ENCODE results near the gene COL24A1. TPM values are rescaled to one million over a fixed set of nuclear protein-coding genes. Genes with fewer than 3 reads are reported as not detected.

COL24A1 gene
- under 0.01 TPM in 1 of 2 replicates, not detected in the other for total RNA-seq

DNA sequence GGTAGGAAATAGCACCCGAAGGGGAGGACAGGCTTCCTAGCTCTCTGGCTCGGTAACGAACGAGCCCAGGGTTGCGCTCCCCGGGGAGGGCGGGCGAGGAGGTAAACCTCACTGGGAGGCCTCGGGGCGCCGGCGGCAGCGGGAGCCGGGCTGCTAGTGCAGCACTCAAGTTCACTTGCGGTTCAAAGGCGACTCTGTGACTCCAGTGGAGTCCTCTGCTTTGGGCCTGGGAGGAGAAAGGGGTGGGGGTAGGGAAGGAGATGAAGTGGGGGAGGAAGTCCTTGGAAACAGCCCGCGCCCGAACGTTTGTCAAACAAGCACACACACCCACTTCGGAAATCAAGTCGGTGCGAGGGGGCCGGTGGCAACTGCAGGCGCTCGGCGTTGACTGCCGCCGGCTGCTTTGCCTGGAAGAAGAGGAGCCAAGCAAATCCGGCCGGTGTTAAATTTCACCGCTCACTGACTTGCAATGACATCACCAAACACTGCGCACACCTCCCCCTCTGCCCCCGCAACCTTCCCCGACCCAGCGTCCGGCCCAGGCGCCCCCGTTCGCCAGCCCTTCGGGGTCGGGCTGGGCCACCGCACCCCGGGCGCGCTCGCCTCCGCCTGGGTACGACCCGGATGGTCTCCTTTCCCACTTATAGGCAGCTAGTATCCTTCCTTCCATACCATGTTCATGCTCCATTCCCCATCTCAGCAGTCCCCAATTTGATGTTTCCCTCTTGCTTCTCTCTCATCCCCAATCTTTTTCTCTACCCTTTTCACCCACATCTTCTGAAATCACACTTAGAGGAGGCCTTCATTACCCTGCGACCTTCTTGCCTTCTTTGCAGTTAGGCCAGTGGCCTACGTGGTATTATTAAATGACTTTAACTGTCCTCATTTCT lies at the start of gene COL24A1:
COL24A1 (minus strand) TSS at position 207 of the 890 bp plus-strand sequence. CDS start 376 bp downstream, outside the sequence.

GRCh38 chr1:85707990-85708828 lies 448.4 kb downstream of the COL24A1 start, which contains the start of gene ZNHIT6:
Gene ZNHIT6, minus strand, starts transcription at chr1:85708433. Its CDS starts 149 bp downstream, at chr1:85708284.

Other genes with a start within 250 kb of the COL24A1 start
- gene ODF2L, start 239.6 kb upstream of the COL24A1 start, total RNA-seq, result 36.4 and 52.4 TPM in 2 replicates

Measured in epithelial cell of umbilical artery (primary cell).